Panc1 (cell line): ENCODE data around the gene MNDA. TPM values are rescaled to one million over a fixed set of nuclear protein-coding genes. Genes with fewer than 3 reads are reported as not detected.
"Not testable (repeated sequence)": the region's sequence is repeated elsewhere in the genome, so short reads cannot be mapped to it uniquely, and the experiment has no call there.

ENCODE experiments used
- ATAC-seq: fragments of 200-7000 bp; cut with Tn5 transposase; 2 replicates; pipeline ENCODE4 v1.9.1; 2020; ENCODE audit warnings: mild to moderate bottlenecking, moderate library complexity
- BruUV-seq: library from RNA; stranded (reverse); fragments of 400-500 nt; replicated peaks from 2 replicates; lab custom pipeline; 2021; lab: Mats Ljungman, UMichigan
- CTCF ChIA-PET: fragments of 300-600 bp; sonication (Branson Sonifier 250); formaldehyde crosslinking; loops from one replicate; lab custom pipeline; 2022; ENCODE audit warnings: antibody characterized with exemption; lab: Charles Lee
- POLR2A ChIA-PET: fragments of 300-600 bp; sonication (Branson Sonifier 250); formaldehyde crosslinking; loops from one replicate; lab custom pipeline; 2022; ENCODE audit warnings: antibody characterized with exemption; lab: Charles Lee
- DNase-seq: peaks from one replicate; pipeline ENCODE4 v3.0.0-alpha.2; 2010; ENCODE audit warnings: low read depth, low spot score
- H3K27ac ChIP-seq: 2 replicates; pipeline ENCODE4 v1.5.1; 2011; ENCODE audit warnings: mild to moderate bottlenecking, low read length, inconsistent platforms
- H3K27me3 ChIP-seq: fragments of 200-500 bp; sonication (Bioruptor generic); 2 replicates; pipeline ENCODE4 v1.6.0; 2014; ENCODE audit warnings: low read length, inconsistent platforms; ENCODE audit not compliant: control insufficient read depth, insufficient read depth
- H3K36me3 ChIP-seq: fragments of 200-500 bp; sonication (Bioruptor generic); 2 replicates; pipeline ENCODE4 v1.5.1; 2014; ENCODE audit warnings: inconsistent platforms, mild to moderate bottlenecking, low read length, moderate library complexity; ENCODE audit not compliant: control insufficient read depth, insufficient read depth
- H3K4me1 ChIP-seq: 2 replicates; pipeline ENCODE4 v1.5.1; 2011; ENCODE audit warnings: inconsistent platforms, mild to moderate bottlenecking, low read length, moderate library complexity; ENCODE audit not compliant: control insufficient read depth, insufficient read depth
- H3K4me3 ChIP-seq, 2 experiments: 2 replicates each; pipeline ENCODE4 v1.5.1; 2011 to 2012; ENCODE audit warnings: low read depth in 2 of 2, low read length in 2 of 2, mild to moderate bottlenecking in 2 of 2, inconsistent platforms in 1 of 2, moderate library complexity in 1 of 2
- H3K9me3 ChIP-seq: fragments of 200-500 bp; sonication (Bioruptor generic); 2 replicates; pipeline ENCODE4 v1.5.1; 2014; ENCODE audit warnings: low read depth, mild to moderate bottlenecking, inconsistent platforms, low read length, moderate library complexity; ENCODE audit not compliant: control insufficient read depth, insufficient read depth
- CTCF ChIP-seq: fragments of 450-650 bp; IDR thresholded peaks from 2 replicates; pipeline ENCODE4 v1.5.1; 2017; ENCODE audit warnings: mild to moderate bottlenecking
- POLR2AphosphoS5 ChIP-seq: IDR thresholded peaks from 2 replicates; pipeline ENCODE4 v1.6.1; 2012; ENCODE audit warnings: mild to moderate bottlenecking, low read depth, low read length, moderate library complexity
- REST ChIP-seq, 2 experiments: IDR thresholded peaks; 2 replicates each; pipeline ENCODE4 v1.6.1; 2011 to 2012; ENCODE audit warnings: low read depth in 2 of 2, control low read depth in 1 of 2, low read length in 1 of 2, mild to moderate bottlenecking in 1 of 2, moderate library complexity in 1 of 2; ENCODE audit not compliant: insufficient read depth in 1 of 2
- SIN3A ChIP-seq: IDR thresholded peaks from 2 replicates; pipeline ENCODE4 v1.6.1; 2012; ENCODE audit warnings: low read depth, mild to moderate bottlenecking, low read length, moderate library complexity, borderline replicate concordance; ENCODE audit not compliant: insufficient read depth
- TCF7L2 ChIP-seq: IDR thresholded peaks from 2 replicates; pipeline ENCODE4 v1.6.1; 2011; ENCODE audit warnings: mild to moderate bottlenecking, low read depth, low read length, inconsistent platforms
- in situ Hi-C: cut with HindIII; loops from 2 replicates; pipeline ENCODE4 v1.10.0; 2016; ENCODE audit warnings: low sequenced_read_pairs, low pct_unique_long_range_greater_than_20kb
- intact Hi-C: fragments of 100-400 bp; cut with micrococcal nuclease; formaldehyde crosslinking; loops from one replicate; pipeline ENCODE4 v1.10.0; 2022; ENCODE audit not compliant: unreplicated experiment
- total RNA-seq: library from RNA; stranded (reverse); gene quantifications from one replicate; pipeline ENCODE4 v1.2.1, GENCODE V29; 2021; ENCODE audit not compliant: unreplicated experiment

MNDA gene
- total RNA-seq, 1 experiment from 2014 or later: not detected

GRCh38 chr1:158864595-158864994 lies 33.4 kb downstream of the MNDA start:
- in situ Hi-C loops (no loop called here), intact Hi-C loops (no loop called here)
- no peak overlapping the region for H3K27ac ChIP-seq
- no peak for TF ChIP-seq REST (IDR thresholded peaks at IDR 0.05; ENCODE audit: insufficient read depth in 1 of 2, low read depth in 2 of 2, low read length in 1 of 2)
- TF ChIP-seq POLR2AphosphoS5: no peak
- no peak for TF ChIP-seq SIN3A
- no peak for TF ChIP-seq CTCF
- no peak for TF ChIP-seq TCF7L2
- no peaks in the 10 kb centered on the region for H3K4me1 ChIP-seq
- POLR2A ChIA-PET: interaction anchor here (0.6 kb wide), 1 partner anchor 1052 kb away, joined by 5 read pairs; no protein-coding TSS in a partner anchor
- no peaks in the 10 kb centered on the region for H3K36me3 ChIP-seq
- H3K9me3 ChIP-seq: no peaks in the 10 kb centered on the region
- no TSS peak for BruUV-seq
- CTCF ChIA-PET: no interaction called here
- no peak for ATAC-seq
- H3K27me3 ChIP-seq: no peaks in the 10 kb centered on the region
- H3K4me3 ChIP-seq: no peak overlapping the region
- DNase-seq: no peak

- ATAC-seq, H3K4me3 ChIP-seq, DNase-seq, H3K27ac ChIP-seq, POLR2A ChIA-PET, in situ Hi-C loops, H3K36me3 ChIP-seq, H3K4me1 ChIP-seq, intact Hi-C loops, BruUV-seq, CTCF ChIA-PET, H3K9me3 ChIP-seq, H3K27me3 ChIP-seq: not testable (repeated sequence)
Observed at GRCh38 chr1:158870438-158870837, 39.3 kb downstream of the MNDA start.

- H3K27me3 ChIP-seq: no peaks in the 10 kb centered on the region
- H3K4me3 ChIP-seq: no peak overlapping the region
- H3K9me3 ChIP-seq: no peaks in the 10 kb centered on the region
- H3K36me3 ChIP-seq: no peaks in the 10 kb centered on the region
- DNase-seq: no peak
- TF ChIP-seq REST (IDR thresholded peaks at IDR 0.05; ENCODE audit: insufficient read depth in 1 of 2, low read depth in 2 of 2, low read length in 1 of 2) (no peak), CTCF (no peak), TCF7L2 (no peak), SIN3A (no peak), POLR2AphosphoS5 (no peak)
- no peak overlapping the region for H3K27ac ChIP-seq
- H3K4me1 ChIP-seq: no peaks in the 10 kb centered on the region
- in situ Hi-C loops: no loop called here
- CTCF ChIA-PET: no interaction called here
- intact Hi-C loops: no loop called here
- no peak for ATAC-seq
- POLR2A ChIA-PET: no interaction called here
- no TSS peak for BruUV-seq
Observed at GRCh38 chr1:158873141-158873540, 42.0 kb downstream of the MNDA start.
